SK-N-SH (cell line): ENCODE results near the gene IL3.

Source experiments
- CTCF ChIP-seq: fragments of 200-600 bp; sonication (generic); IDR thresholded peaks from 2 replicates; pipeline ENCODE4 v1.6.1; 2017; ENCODE audit warnings: antibody characterized with exemption, mild to moderate bottlenecking, moderate library complexity
- EP300 ChIP-seq, 2 experiments: IDR thresholded peaks; 2 replicates each; pipeline versions ENCODE4 v1.4.0 to v1.6.1; 2012; ENCODE audit warnings: borderline replicate concordance in 1 of 2, low read depth in 1 of 2, low read length in 1 of 2
- FOXJ3 ChIP-seq: sonication (generic); formaldehyde crosslinking; IDR thresholded peaks from 2 replicates; pipeline ENCODE4 v1.5.1; 2020; ENCODE audit warnings: mild to moderate bottlenecking, missing genetic modification reagents
- GATA2 ChIP-seq: sonication (generic); formaldehyde crosslinking; IDR thresholded peaks from 2 replicates; pipeline ENCODE4 v1.5.0; 2020; ENCODE audit warnings: mild to moderate bottlenecking, missing genetic modification reagents
- MEF2A ChIP-seq: IDR thresholded peaks from 2 replicates; pipeline ENCODE4 v1.4.0; 2012; ENCODE audit warnings: low read depth, borderline replicate concordance
- RCOR1 ChIP-seq: fragments of 150-350 bp; IDR thresholded peaks from 2 replicates; pipeline ENCODE4 v1.6.1; 2017; ENCODE audit warnings: antibody characterized with exemption, low read length
- SIN3A ChIP-seq: IDR thresholded peaks from 2 replicates; pipeline ENCODE4 v1.6.1; 2012; ENCODE audit warnings: low read depth, mild to moderate bottlenecking, low read length, moderate library complexity, borderline replicate concordance
- TEAD4 ChIP-seq: IDR thresholded peaks from 2 replicates; pipeline ENCODE4 v1.4.0; 2012; ENCODE audit warnings: mild to moderate bottlenecking, borderline replicate concordance; ENCODE audit not compliant: insufficient read depth
- YY1 ChIP-seq: IDR thresholded peaks from 2 replicates; pipeline ENCODE4 v1.4.0; 2012; ENCODE audit warnings: low read depth, mild to moderate bottlenecking
- ZBTB33 ChIP-seq: IDR thresholded peaks from 2 replicates; pipeline ENCODE4 v1.4.0; 2012; ENCODE audit warnings: low read depth, borderline replicate concordance
- TF ChIP-seq, protein P1 (sequence below): IDR thresholded peaks from 2 replicates; pipeline ENCODE4 v1.4.0; 2012; ENCODE audit warnings: low read depth, borderline replicate concordance
- TF ChIP-seq, protein P2 (sequence below): IDR thresholded peaks from 2 replicates; pipeline ENCODE4 v1.6.1; 2012; ENCODE audit warnings: mild to moderate bottlenecking, low read depth, low read length, moderate library complexity
- TF ChIP-seq, protein P3 (sequence below): fragments of 150-350 bp; IDR thresholded peaks from 2 replicates; pipeline ENCODE4 v1.6.1; 2016; ENCODE audit warnings: mild to moderate bottlenecking, low read depth, low read length
- TF ChIP-seq, protein P4 (sequence below): fragments of 150-350 bp; IDR thresholded peaks from 2 replicates; pipeline ENCODE4 v1.6.1; 2017; ENCODE audit warnings: antibody characterized with exemption, low read length, low read depth, borderline replicate concordance

DNA sequence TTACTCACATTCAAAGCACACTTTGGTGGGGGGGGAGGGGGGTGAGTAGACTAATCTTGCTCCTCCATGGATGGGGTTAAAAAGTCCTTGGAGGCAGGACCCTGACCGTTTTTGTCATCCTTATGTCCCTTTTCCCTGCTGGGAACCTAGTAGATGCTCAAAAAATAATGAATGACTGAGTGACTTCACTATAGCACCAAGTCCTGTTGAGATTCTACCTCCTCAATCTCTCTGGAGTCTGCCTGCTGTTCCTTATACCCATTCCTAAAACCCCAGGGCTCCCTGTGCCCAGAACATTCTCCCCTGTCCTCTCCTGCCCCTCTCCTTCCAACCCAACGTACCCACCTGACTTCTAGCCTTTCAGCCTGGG, 10.9 kb downstream of the IL3 start:
- no peak for TF ChIP-seq CTCF
- no peak for TF ChIP-seq SIN3A
- no peak for TF ChIP-seq MEF2A
- no peak for TF ChIP-seq RCOR1
- TF ChIP-seq, protein P1, sequence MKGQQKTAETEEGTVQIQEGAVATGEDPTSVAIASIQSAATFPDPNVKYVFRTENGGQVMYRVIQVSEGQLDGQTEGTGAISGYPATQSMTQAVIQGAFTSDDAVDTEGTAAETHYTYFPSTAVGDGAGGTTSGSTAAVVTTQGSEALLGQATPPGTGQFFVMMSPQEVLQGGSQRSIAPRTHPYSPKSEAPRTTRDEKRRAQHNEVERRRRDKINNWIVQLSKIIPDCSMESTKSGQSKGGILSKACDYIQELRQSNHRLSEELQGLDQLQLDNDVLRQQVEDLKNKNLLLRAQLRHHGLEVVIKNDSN, result no peak
- no peak for TF ChIP-seq FOXJ3 (CRISPR knock-in tag)
- TF ChIP-seq YY1, result no peak
- TF ChIP-seq, protein P2, sequence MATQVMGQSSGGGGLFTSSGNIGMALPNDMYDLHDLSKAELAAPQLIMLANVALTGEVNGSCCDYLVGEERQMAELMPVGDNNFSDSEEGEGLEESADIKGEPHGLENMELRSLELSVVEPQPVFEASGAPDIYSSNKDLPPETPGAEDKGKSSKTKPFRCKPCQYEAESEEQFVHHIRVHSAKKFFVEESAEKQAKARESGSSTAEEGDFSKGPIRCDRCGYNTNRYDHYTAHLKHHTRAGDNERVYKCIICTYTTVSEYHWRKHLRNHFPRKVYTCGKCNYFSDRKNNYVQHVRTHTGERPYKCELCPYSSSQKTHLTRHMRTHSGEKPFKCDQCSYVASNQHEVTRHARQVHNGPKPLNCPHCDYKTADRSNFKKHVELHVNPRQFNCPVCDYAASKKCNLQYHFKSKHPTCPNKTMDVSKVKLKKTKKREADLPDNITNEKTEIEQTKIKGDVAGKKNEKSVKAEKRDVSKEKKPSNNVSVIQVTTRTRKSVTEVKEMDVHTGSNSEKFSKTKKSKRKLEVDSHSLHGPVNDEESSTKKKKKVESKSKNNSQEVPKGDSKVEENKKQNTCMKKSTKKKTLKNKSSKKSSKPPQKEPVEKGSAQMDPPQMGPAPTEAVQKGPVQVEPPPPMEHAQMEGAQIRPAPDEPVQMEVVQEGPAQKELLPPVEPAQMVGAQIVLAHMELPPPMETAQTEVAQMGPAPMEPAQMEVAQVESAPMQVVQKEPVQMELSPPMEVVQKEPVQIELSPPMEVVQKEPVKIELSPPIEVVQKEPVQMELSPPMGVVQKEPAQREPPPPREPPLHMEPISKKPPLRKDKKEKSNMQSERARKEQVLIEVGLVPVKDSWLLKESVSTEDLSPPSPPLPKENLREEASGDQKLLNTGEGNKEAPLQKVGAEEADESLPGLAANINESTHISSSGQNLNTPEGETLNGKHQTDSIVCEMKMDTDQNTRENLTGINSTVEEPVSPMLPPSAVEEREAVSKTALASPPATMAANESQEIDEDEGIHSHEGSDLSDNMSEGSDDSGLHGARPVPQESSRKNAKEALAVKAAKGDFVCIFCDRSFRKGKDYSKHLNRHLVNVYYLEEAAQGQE, result no peak
- TF ChIP-seq ZBTB33, result no peak
- TF ChIP-seq, protein P3, sequence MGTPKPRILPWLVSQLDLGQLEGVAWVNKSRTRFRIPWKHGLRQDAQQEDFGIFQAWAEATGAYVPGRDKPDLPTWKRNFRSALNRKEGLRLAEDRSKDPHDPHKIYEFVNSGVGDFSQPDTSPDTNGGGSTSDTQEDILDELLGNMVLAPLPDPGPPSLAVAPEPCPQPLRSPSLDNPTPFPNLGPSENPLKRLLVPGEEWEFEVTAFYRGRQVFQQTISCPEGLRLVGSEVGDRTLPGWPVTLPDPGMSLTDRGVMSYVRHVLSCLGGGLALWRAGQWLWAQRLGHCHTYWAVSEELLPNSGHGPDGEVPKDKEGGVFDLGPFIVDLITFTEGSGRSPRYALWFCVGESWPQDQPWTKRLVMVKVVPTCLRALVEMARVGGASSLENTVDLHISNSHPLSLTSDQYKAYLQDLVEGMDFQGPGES, result no peak
- TF ChIP-seq, protein P4, sequence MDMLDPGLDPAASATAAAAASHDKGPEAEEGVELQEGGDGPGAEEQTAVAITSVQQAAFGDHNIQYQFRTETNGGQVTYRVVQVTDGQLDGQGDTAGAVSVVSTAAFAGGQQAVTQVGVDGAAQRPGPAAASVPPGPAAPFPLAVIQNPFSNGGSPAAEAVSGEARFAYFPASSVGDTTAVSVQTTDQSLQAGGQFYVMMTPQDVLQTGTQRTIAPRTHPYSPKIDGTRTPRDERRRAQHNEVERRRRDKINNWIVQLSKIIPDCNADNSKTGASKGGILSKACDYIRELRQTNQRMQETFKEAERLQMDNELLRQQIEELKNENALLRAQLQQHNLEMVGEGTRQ, result no peak
- TF ChIP-seq GATA2 (CRISPR knock-in tag), result no peak
- TF ChIP-seq TEAD4, result no peak
- TF ChIP-seq EP300 (IDR thresholded peaks at IDR 0.05; ENCODE audit: borderline replicate concordance in 1 of 2, low read depth in 1 of 2, low read length in 1 of 2), result no peak
